ENCODE measurements around the gene PQBP1. TPM values are rescaled to one million over a fixed set of nuclear protein-coding genes. Genes with fewer than 3 reads are reported as not detected.

Gene PQBP1
- total and polyA plus RNA-seq, 2 of the 13 experiments (the other 11 are each of a cell fraction or from before 2014, with no cell fraction given): 58.1 to 80.9 TPM

- TF ChIP-seq, protein P1, sequence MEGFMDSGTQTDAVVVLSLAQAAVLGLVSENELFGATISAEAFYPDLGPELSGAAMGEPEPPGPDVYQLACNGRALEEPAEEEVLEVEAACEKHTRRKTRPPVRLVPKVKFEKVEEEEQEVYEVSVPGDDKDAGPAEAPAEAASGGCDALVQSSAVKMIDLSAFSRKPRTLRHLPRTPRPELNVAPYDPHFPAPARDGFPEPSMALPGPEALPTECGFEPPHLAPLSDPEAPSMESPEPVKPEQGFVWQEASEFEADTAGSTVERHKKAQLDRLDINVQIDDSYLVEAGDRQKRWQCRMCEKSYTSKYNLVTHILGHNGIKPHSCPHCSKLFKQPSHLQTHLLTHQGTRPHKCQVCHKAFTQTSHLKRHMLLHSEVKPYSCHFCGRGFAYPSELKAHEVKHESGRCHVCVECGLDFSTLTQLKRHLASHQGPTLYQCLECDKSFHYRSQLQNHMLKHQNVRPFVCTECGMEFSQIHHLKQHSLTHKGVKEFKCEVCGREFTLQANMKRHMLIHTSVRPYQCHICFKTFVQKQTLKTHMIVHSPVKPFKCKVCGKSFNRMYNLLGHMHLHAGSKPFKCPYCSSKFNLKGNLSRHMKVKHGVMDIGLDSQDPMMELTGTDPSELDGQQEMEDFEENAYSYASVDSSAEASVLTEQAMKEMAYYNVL (CRISPR knock-in tag; IDR thresholded peaks at IDR 0.05; ENCODE audit: borderline replicate concordance): no peak
These were observed 4.8 kb upstream of the PQBP1 start (continued) for GRCh38 chrX:48892896-48893295.

DNA sequence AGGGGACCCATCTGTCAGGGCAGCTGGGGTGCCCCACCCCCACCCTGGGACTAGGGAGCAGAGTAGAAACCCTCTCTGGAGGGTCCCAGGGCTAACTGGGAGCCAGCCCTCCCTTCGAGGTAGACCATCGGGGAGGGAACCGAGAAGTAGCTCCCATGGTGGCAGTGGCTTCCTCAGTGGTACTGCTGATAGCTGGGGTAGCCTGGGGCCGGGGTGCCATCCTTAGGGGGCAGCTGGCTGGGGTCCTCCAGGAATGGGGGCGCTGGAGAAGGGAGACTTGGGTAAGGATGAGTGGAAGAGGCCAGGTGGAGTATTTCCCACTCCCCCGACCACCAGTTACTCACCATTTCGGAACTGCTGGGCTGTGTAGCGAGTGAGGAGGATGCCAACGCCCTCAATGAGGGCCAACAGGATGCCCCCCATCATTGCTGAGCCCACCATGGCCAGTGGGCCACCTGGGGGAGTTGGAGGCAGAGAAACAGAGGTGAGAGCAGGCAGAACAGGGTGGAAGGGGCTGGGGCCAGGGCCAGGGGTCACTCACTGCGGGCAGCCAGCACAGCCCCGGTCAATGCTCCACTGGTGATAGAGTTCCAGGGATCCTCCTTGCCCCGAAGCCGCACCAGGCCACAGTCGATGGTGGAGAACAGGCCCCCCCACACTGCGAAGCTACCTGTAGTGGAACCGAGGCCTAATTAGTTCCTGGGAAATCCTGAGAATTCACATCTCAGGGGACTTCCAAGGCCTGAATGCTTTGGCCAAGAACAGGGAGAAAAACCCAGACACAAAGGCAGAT, 4.0 kb upstream of the PQBP1 start:
- peaks cover 0 to 6% of the 10 kb centered on the region in 2 experiments; a peak in 1 of 5 replicates for H3K36me3 ChIP-seq (replicated peaks in 1 of 2; ENCODE audit: control insufficient read depth in 1 of 2, insufficient read depth in 2 of 2, low read length in 2 of 2)
- POLR2A ChIA-PET: no interaction called here
- peaks cover 20% of the 10 kb centered on the region for H3K79me2 ChIP-seq (ENCODE audit: insufficient read depth, low read length)
- TF ChIP-seq, protein P2, sequence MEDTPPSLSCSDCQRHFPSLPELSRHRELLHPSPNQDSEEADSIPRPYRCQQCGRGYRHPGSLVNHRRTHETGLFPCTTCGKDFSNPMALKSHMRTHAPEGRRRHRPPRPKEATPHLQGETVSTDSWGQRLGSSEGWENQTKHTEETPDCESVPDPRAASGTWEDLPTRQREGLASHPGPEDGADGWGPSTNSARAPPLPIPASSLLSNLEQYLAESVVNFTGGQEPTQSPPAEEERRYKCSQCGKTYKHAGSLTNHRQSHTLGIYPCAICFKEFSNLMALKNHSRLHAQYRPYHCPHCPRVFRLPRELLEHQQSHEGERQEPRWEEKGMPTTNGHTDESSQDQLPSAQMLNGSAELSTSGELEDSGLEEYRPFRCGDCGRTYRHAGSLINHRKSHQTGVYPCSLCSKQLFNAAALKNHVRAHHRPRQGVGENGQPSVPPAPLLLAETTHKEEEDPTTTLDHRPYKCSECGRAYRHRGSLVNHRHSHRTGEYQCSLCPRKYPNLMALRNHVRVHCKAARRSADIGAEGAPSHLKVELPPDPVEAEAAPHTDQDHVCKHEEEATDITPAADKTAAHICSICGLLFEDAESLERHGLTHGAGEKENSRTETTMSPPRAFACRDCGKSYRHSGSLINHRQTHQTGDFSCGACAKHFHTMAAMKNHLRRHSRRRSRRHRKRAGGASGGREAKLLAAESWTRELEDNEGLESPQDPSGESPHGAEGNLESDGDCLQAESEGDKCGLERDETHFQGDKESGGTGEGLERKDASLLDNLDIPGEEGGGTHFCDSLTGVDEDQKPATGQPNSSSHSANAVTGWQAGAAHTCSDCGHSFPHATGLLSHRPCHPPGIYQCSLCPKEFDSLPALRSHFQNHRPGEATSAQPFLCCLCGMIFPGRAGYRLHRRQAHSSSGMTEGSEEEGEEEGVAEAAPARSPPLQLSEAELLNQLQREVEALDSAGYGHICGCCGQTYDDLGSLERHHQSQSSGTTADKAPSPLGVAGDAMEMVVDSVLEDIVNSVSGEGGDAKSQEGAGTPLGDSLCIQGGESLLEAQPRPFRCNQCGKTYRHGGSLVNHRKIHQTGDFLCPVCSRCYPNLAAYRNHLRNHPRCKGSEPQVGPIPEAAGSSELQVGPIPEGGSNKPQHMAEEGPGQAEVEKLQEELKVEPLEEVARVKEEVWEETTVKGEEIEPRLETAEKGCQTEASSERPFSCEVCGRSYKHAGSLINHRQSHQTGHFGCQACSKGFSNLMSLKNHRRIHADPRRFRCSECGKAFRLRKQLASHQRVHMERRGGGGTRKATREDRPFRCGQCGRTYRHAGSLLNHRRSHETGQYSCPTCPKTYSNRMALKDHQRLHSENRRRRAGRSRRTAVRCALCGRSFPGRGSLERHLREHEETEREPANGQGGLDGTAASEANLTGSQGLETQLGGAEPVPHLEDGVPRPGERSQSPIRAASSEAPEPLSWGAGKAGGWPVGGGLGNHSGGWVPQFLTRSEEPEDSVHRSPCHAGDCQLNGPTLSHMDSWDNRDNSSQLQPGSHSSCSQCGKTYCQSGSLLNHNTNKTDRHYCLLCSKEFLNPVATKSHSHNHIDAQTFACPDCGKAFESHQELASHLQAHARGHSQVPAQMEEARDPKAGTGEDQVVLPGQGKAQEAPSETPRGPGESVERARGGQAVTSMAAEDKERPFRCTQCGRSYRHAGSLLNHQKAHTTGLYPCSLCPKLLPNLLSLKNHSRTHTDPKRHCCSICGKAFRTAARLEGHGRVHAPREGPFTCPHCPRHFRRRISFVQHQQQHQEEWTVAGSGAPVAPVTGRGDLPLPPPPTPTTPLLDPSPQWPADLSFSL (CRISPR knock-in tag; IDR thresholded peaks at IDR 0.05): no peak
- TF ChIP-seq DNMT1 (CRISPR knock-in tag; IDR thresholded peaks at IDR 0.05) (no peak), ZFP1 (CRISPR knock-in tag; IDR thresholded peaks at IDR 0.05) (no peak), ZNF644 (CRISPR knock-in tag; IDR thresholded peaks at IDR 0.05; ENCODE audit: low read depth) (no peak), HINFP (CRISPR knock-in tag; IDR thresholded peaks at IDR 0.05; ENCODE audit: low read depth) (no peak), KLF13 (CRISPR knock-in tag; IDR thresholded peaks at IDR 0.05) (no peak), CHCHD3 (CRISPR knock-in tag; IDR thresholded peaks at IDR 0.05) (no peak), PAF1 (CRISPR knock-in tag; IDR thresholded peaks at IDR 0.05) (no peak), ONECUT2 (CRISPR knock-in tag; IDR thresholded peaks at IDR 0.05) (no peak)
- TF ChIP-seq, protein P3, sequence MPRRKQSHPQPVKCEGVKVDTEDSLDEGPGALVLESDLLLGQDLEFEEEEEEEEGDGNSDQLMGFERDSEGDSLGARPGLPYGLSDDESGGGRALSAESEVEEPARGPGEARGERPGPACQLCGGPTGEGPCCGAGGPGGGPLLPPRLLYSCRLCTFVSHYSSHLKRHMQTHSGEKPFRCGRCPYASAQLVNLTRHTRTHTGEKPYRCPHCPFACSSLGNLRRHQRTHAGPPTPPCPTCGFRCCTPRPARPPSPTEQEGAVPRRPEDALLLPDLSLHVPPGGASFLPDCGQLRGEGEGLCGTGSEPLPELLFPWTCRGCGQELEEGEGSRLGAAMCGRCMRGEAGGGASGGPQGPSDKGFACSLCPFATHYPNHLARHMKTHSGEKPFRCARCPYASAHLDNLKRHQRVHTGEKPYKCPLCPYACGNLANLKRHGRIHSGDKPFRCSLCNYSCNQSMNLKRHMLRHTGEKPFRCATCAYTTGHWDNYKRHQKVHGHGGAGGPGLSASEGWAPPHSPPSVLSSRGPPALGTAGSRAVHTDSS (CRISPR knock-in tag; conservative IDR thresholded peaks at IDR 0.05): no peak

More for the DNA sequence above, 4.0 kb upstream of the PQBP1 start:
- DNase-seq (ENCODE audit: low spot score) (no peak), ATAC-seq (no peak), FAIRE-seq (no peak)
- no peak overlapping the region for H3K4me2 ChIP-seq (ENCODE audit: low read depth, low read length)
- H3K4me1 ChIP-seq (ENCODE audit: insufficient read depth, low read length): peaks cover 31% of the 10 kb centered on the region
- in situ Hi-C loops (cut with HindIII; ENCODE audit: extremely low pct_ligation_motif_present, low pct_unique_long_range_greater_than_20kb): no loop called here
- BruUV-seq (replicated peaks): no TSS peak
- no peaks in the 10 kb centered on the region for H3K9me3 ChIP-seq (ENCODE audit: low read length)
- H2AFZ ChIP-seq (ENCODE audit: low read length): no peak overlapping the region
- no peak overlapping the region for H3K27ac ChIP-seq (ENCODE audit: extremely low read length, insufficient read depth, low read length)
- no peaks in the 10 kb centered on the region for H3K27me3 ChIP-seq (ENCODE audit: control insufficient read depth in 1 of 2, insufficient read depth in 2 of 2, low read length in 2 of 2)
- H3K4me3 ChIP-seq (replicated peaks in 1 of 3; ENCODE audit: insufficient read depth in 1 of 3, low read depth in 2 of 3, low read length in 3 of 3): no peak overlapping the region
- intact Hi-C loops (cut with micrococcal nuclease; ENCODE audit: unreplicated experiment): no loop called here
- CTCF ChIA-PET (ENCODE audit: low intra/inter-chr PET ratio, low total read pairs): no interaction called here
- 100% methylated on average over 2 of the region's 16 CpGs for WGBS (ENCODE audit: low lambda C conversion rate)
- no peaks in the 10 kb centered on the region; the same call in 1 of the 2 replicates for H4K20me1 ChIP-seq (ENCODE audit: insufficient read depth, low read length)
- no peak overlapping the region for H3K9ac ChIP-seq (ENCODE audit: insufficient read depth, low read depth, low read length)
